Smooth muscle cell (in vitro differentiated cells): ENCODE data around the gene P3H1. TPM values are rescaled to one million over a fixed set of nuclear protein-coding genes. Genes with fewer than 3 reads are reported as not detected.

Source experiments
- DNase-seq: peaks from one replicate; lab custom pipeline; 2025; ENCODE audit not compliant: unreplicated experiment; lab: John Stamatoyannopoulos, UW
- H2AFZ ChIP-seq: fragments of 200-600 bp; sonication (generic); 2 replicates; pipeline ENCODE4 v1.6.0; 2016; ENCODE audit warnings: antibody characterized with exemption, low read depth, mild to moderate bottlenecking
- H3F3A ChIP-seq: fragments of 200-600 bp; sonication (generic); 2 replicates; pipeline ENCODE4 v1.6.0; 2017; ENCODE audit warnings: antibody characterized with exemption, low read depth
- H3K27ac ChIP-seq: fragments of 200-600 bp; sonication (generic); 2 replicates; pipeline ENCODE4 v1.5.1; 2016; ENCODE audit warnings: low read depth, mild to moderate bottlenecking
- H3K27me3 ChIP-seq: fragments of 200-600 bp; sonication (generic); 2 replicates; pipeline ENCODE4 v1.6.1; 2016; ENCODE audit warnings: low read depth, mild to moderate bottlenecking
- H3K36me3 ChIP-seq: fragments of 200-600 bp; sonication (generic); 2 replicates; pipeline ENCODE4 v1.5.1; 2016; ENCODE audit warnings: low read depth
- H3K4me1 ChIP-seq: fragments of 200-600 bp; sonication (generic); 2 replicates; pipeline ENCODE4 v1.5.1; 2016; ENCODE audit warnings: low read depth
- H3K4me2 ChIP-seq: fragments of 200-600 bp; sonication (generic); 2 replicates; pipeline ENCODE4 v1.6.0; 2016; ENCODE audit warnings: mild to moderate bottlenecking
- H3K4me3 ChIP-seq: fragments of 200-600 bp; sonication (generic); 2 replicates; pipeline ENCODE4 v1.5.1; 2016; ENCODE audit warnings: mild to moderate bottlenecking
- H3K79me2 ChIP-seq: fragments of 200-600 bp; sonication (generic); 2 replicates; pipeline ENCODE4 v1.6.0; 2016; ENCODE audit warnings: low read depth, mild to moderate bottlenecking
- H3K9ac ChIP-seq: fragments of 200-600 bp; sonication (generic); 2 replicates; pipeline ENCODE4 v1.6.0; 2016; ENCODE audit warnings: low read depth
- H3K9me3 ChIP-seq: fragments of 200-600 bp; sonication (generic); replicated peaks from 2 replicates; pipeline ENCODE4 v1.5.1; 2016; ENCODE audit warnings: low read depth
- H4K20me1 ChIP-seq: fragments of 200-600 bp; sonication (generic); 2 replicates; pipeline ENCODE4 v1.6.0; 2016; ENCODE audit warnings: low read depth
- CTCF ChIP-seq: fragments of 200-600 bp; sonication (generic); IDR thresholded peaks from 2 replicates; pipeline ENCODE4 v1.5.1; 2017; ENCODE audit warnings: borderline replicate concordance, mild to moderate bottlenecking, antibody characterized with exemption; ENCODE audit not compliant: insufficient read depth, poor library complexity, severe bottlenecking
- WGBS: methylation state at CpG from one replicate; pipeline ENCODE4 v1.1.7; 2016; ENCODE audit warnings: low lambda C conversion rate; 5-methylcytosine and 5-hydroxymethylcytosine counted together
- polyA plus RNA-seq: library from polyadenylated mRNA; unstranded; fragments of >200 nt; fragmentation: Nextera tagmentation; extraction: Ambion mirVana; gene quantifications from 2 replicates; pipeline ENCODE4 v1.2.1, GENCODE V29; 2016
- total RNA-seq: library from RNA; depleted of rRNA; stranded (reverse); fragments of >200 nt; gene quantifications from 2 replicates; pipeline ENCODE4 v1.2.3, GENCODE V29; 2014

P3H1 gene
- total and polyA plus RNA-seq, 2 experiments from 2014 or later = 256 to 535 TPM

- WGBS = 86% methylated on average over 5 of the region's 5 CpGs
- TF ChIP-seq CTCF = no peak
- H3K27me3 ChIP-seq = no peaks in the 10 kb centered on the region
Observed at GRCh38 chr1:42806593-42806992, 39.8 kb upstream of the P3H1 start.

GRCh38 chr1:42806171-42806570 is 39.3 kb upstream of the P3H1 start:
- H3K9ac ChIP-seq = no peak overlapping the region
- no peak for TF ChIP-seq CTCF
- no peak overlapping the region for H3K27ac ChIP-seq
- no peaks in the 10 kb centered on the region for H3K9me3 ChIP-seq
- H3K4me1 ChIP-seq = no peaks in the 10 kb centered on the region
- no peaks in the 10 kb centered on the region for H4K20me1 ChIP-seq
- H3K4me2 ChIP-seq = no peak overlapping the region
- H3K27me3 ChIP-seq = no peaks in the 10 kb centered on the region
- no peaks in the 10 kb centered on the region for H3F3A ChIP-seq
- H3K4me3 ChIP-seq = no peak overlapping the region
- no peak for DNase-seq
- H3K36me3 ChIP-seq = peaks cover 3% of the 10 kb centered on the region
- H2AFZ ChIP-seq = no peak overlapping the region
- no peaks in the 10 kb centered on the region for H3K79me2 ChIP-seq

More at GRCh38 chr1:42806593-42806992, 39.8 kb upstream of the P3H1 start:
- Histone ChIP-seq H2AFZ (no peak overlapping the region), H4K20me1 (no peaks in the 10 kb centered on the region), H3K27ac (no peak overlapping the region), H3K9me3 (no peaks in the 10 kb centered on the region), H3K79me2 (no peaks in the 10 kb centered on the region), H3K4me2 (no peak overlapping the region), H3K4me3 (no peak overlapping the region), H3K4me1 (no peaks in the 10 kb centered on the region), H3K9ac (no peak overlapping the region), H3F3A (no peaks in the 10 kb centered on the region), H3K36me3 (peaks cover 3% of the 10 kb centered on the region)
- no peak for DNase-seq

- H3F3A ChIP-seq = no peaks in the 10 kb centered on the region
- no peak overlapping the region for H3K4me3 ChIP-seq
- no peak overlapping the region for H3K4me2 ChIP-seq
- TF ChIP-seq CTCF = no peak
- H3K27ac ChIP-seq = no peak overlapping the region
- DNase-seq = no peak
- no peaks in the 10 kb centered on the region for H4K20me1 ChIP-seq
- peaks cover 3% of the 10 kb centered on the region for H3K36me3 ChIP-seq
- H3K4me1 ChIP-seq = no peaks in the 10 kb centered on the region
- H3K9ac ChIP-seq = no peak overlapping the region
- H2AFZ ChIP-seq = no peak overlapping the region
- no peaks in the 10 kb centered on the region for H3K9me3 ChIP-seq
- WGBS = 93% methylated on average over 8 of the region's 8 CpGs
- no peaks in the 10 kb centered on the region for H3K27me3 ChIP-seq
- no peaks in the 10 kb centered on the region for H3K79me2 ChIP-seq
Observed at GRCh38 chr1:42801832-42802473, 35.1 kb upstream of the P3H1 start.

- Histone ChIP-seq H2AFZ (no peak overlapping the region), H4K20me1 (no peaks in the 10 kb centered on the region), H3K4me1 (no peaks in the 10 kb centered on the region), H3K9ac (no peak overlapping the region), H3K4me2 (no peak overlapping the region), H3K9me3 (no peaks in the 10 kb centered on the region), H3K36me3 (no peaks in the 10 kb centered on the region), H3K4me3 (no peak overlapping the region), H3F3A (no peaks in the 10 kb centered on the region), H3K27me3 (no peaks in the 10 kb centered on the region), H3K79me2 (no peaks in the 10 kb centered on the region), H3K27ac (no peak overlapping the region)
- TF ChIP-seq CTCF = no peak
- 92% methylated on average over 5 of the region's 5 CpGs for WGBS
- DNase-seq = no peak
Observed at GRCh38 chr1:42797979-42798378, 31.2 kb upstream of the P3H1 start.
